PFSK-1 (cell line): ENCODE data around the gene CKAP4.

ENCODE experiments used
- POLR2AphosphoS5 ChIP-seq: IDR thresholded peaks from 2 replicates; pipeline ENCODE4 v1.6.1; 2012; ENCODE audit warnings: low read depth, mild to moderate bottlenecking, control low read depth, low read length, moderate library complexity
- SIN3A ChIP-seq: IDR thresholded peaks from 2 replicates; pipeline ENCODE4 v1.6.1; 2012; ENCODE audit warnings: mild to moderate bottlenecking, low read length, moderate library complexity, borderline replicate concordance; ENCODE audit not compliant: insufficient read depth
- TAF1 ChIP-seq: IDR thresholded peaks from 2 replicates; pipeline ENCODE4 v1.6.1; 2012; ENCODE audit warnings: low read length, control low read depth, borderline replicate concordance; ENCODE audit not compliant: insufficient read depth

DNA sequence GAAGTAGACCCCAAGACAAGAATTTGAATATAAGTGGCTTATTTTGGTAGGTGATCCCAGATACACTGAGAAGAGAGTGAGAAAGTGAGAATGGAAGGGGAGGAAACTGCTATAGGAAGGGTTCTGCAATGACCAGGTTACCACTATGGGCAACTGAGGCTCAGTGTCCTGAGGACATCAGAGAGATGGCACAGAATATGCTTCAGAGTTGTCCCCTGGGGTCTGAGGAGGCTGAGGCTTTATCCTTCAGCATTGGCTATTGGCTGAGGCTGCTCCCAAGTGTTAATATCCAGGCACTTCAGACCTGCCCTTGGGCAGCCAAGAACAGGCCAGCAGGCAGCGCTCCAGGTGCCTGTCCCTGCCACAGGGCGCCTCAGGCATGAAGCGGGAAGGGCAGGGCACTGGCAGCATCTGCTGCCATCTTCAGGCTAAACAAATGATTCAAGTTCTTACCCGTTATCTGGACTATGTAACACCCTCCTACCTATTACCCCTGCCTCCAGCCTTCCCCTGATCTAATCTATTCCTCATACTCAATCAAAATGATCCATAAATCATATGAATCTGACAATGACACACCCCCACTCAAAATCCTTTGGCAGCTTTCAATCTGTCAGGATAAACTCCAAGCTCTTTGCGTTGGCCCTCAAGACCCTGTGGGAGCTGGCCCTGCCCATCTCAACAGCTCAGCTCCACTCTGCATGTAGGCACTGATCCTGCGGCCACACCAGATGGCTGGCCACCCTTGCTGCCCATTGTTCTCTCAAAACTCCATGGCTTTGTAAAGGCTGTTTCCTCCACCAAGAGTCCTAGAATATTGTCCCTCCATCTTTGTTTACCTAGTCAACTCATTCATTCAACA lies 42.4 kb downstream of the CKAP4 start:
- TF ChIP-seq POLR2AphosphoS5 (no peak), SIN3A (no peak), TAF1 (no peak)
